ENCODE data around the gene OR2AG2. TPM values are rescaled to one million over a fixed set of nuclear protein-coding genes. Genes with fewer than 3 reads are reported as not detected.
A peak's percentile ranks its signal among the peaks of the same experiment; 100 is the strongest.

OR2AG2 gene
- total and polyA plus RNA-seq, 9 of the 15 experiments (the other 6 are each of a cell fraction or from before 2014, with no cell fraction given) = 0.15 to 0.91 (median 0.55) TPM

DNA sequence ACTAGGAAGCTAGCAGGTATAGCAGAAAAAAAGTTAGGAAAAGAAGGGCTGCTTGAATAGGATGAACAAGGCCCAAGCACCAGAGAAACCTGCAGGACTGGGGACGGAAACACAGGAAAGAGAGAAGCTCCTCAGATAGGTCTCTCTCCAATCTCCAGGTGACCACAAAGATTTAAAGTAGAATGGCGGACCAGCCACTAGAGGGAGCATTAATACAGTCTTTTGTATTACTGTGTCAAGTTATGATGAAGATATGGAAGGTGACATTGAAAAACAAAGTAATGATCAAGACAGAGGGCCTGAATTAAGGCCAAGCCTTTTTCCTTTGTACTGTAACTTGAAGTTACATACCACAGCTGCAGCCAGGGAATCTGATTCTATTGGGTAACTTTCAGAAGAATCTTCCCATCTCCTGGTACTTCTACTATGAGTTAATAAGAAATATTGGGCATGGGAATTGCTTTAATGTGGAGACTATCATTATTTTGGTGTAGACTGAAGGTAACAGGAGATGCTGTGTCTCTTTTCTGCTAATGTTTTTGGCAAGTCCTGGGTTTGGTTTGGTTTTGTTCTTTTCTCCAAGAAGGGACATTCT lies 33.8 kb downstream of the OR2AG2 start:
- Histone ChIP-seq H3K4me3 (no peak overlapping the region), H3K9ac (ENCODE audit: insufficient read depth in 1 of 2, low read depth in 2 of 2, low read length in 2 of 2) (no peak overlapping the region), H3K27ac (ENCODE audit: extremely low read depth, low read depth, low read length) (no peak overlapping the region), H4K20me1 (replicated peaks; ENCODE audit: control insufficient read depth, insufficient read depth, low read length) (no peaks in the 10 kb centered on the region), H2AFZ (ENCODE audit: low read depth, low read length) (no peak overlapping the region), H3K36me3 (ENCODE audit: control insufficient read depth, insufficient read depth, low read length) (no peaks in the 10 kb centered on the region), H3K4me1 (replicated peaks in 1 of 2; ENCODE audit: control insufficient read depth in 2 of 2, insufficient read depth in 2 of 2, low read length in 2 of 2) (peaks cover 0 to 1% of the 10 kb centered on the region in 2 experiments; a peak in 2 of 5 replicates), H3K79me2 (ENCODE audit: control insufficient read depth, insufficient read depth, low read length) (no peaks in the 10 kb centered on the region), H3K9me3 (replicated peaks; ENCODE audit: control insufficient read depth, insufficient read depth, low read depth, low read length) (no peaks in the 10 kb centered on the region), H3K9me1 (ENCODE audit: control insufficient read depth, insufficient read depth, low read length) (no peaks in the 10 kb centered on the region), H3K27me3 (ENCODE audit: control insufficient read depth in 2 of 2, insufficient read depth in 2 of 2, low read length in 2 of 2) (no peaks in the 10 kb centered on the region), H3K4me2 (ENCODE audit: insufficient read depth, low read length) (no peak overlapping the region)
- in situ Hi-C loops (cut with MboI) (no loop called here), intact Hi-C loops (cut with micrococcal nuclease) (loop anchor here (1.0 kb wide), 1 partner anchor 19 kb away; no protein-coding TSS in a partner anchor)
- DNase-seq (ENCODE audit: extremely low read depth in 1 of 4, low spot score in 3 of 4) (peak; percentile 51 to 80 (median 58)), FAIRE-seq (peak; percentile 86), ATAC-seq (peak; percentile 97)
- CTCF ChIA-PET (ENCODE audit: low intra/inter-chr PET ratio) = interaction anchor here (1.2 to 2.2 kb wide), 2 partner anchors 17 to 19 kb away, joined by 10 to 13 read pairs; no protein-coding TSS in a partner anchor
- no TSS peak for BruUV-seq (replicated peaks)
- POLR2A ChIA-PET = interaction anchor here (0.5 to 1.0 kb wide), 3 partner anchors 9 to 288 kb away, joined by 3 read pairs; no protein-coding TSS in a partner anchor
- 9% methylated on average over 2 of the region's 2 CpGs for WGBS (ENCODE audit: insufficient coverage, low coverage, missing lambda C conversion rate)
- TF ChIP-seq GABPB2 (CRISPR knock-in tag; conservative IDR thresholded peaks at IDR 0.05) (no peak), HEY1 (CRISPR knock-in tag; IDR thresholded peaks at IDR 0.05; ENCODE audit: borderline replicate concordance) (no peak), YBX1 (IDR thresholded peaks at IDR 0.05) (no peak), ZBED1 (IDR thresholded peaks at IDR 0.05) (no peak), ZNF77 (CRISPR knock-in tag; IDR thresholded peaks at IDR 0.05) (no peak), MEIS2 (IDR thresholded peaks at IDR 0.05; ENCODE audit: partially characterized antibody) (peak; percentile 45), SMC3 (conservative IDR thresholded peaks at IDR 0.05; ENCODE audit: insufficient read depth, low read depth, low read length) (peak; percentile 50; the same call in 1 of the 2 replicates), ZNF174 (CRISPR knock-in tag; IDR thresholded peaks at IDR 0.05) (no peak), RB1 (IDR thresholded peaks at IDR 0.05; ENCODE audit: low read depth) (0 out of 2 replicates have a peak, but pooled peaks have one; percentile 11), SP1 (CRISPR knock-in tag; IDR thresholded peaks at IDR 0.05) (no peak), TOE1 (IDR thresholded peaks at IDR 0.05; ENCODE audit: borderline replicate concordance) (no peak), TOE1 (CRISPR knock-in tag; IDR thresholded peaks at IDR 0.05; ENCODE audit: borderline replicate concordance, low read depth) (no peak), MTA1 (IDR thresholded peaks at IDR 0.05; ENCODE audit: borderline replicate concordance) (no peak)
- TF ChIP-seq, protein P1, sequence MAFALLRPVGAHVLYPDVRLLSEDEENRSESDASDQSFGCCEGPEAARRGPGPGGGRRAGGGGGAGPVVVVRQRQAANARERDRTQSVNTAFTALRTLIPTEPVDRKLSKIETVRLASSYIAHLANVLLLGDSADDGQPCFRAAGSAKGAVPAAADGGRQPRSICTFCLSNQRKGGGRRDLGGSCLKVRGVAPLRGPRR (CRISPR knock-in tag; IDR thresholded peaks at IDR 0.05) = no peak
- TF ChIP-seq, protein P2, sequence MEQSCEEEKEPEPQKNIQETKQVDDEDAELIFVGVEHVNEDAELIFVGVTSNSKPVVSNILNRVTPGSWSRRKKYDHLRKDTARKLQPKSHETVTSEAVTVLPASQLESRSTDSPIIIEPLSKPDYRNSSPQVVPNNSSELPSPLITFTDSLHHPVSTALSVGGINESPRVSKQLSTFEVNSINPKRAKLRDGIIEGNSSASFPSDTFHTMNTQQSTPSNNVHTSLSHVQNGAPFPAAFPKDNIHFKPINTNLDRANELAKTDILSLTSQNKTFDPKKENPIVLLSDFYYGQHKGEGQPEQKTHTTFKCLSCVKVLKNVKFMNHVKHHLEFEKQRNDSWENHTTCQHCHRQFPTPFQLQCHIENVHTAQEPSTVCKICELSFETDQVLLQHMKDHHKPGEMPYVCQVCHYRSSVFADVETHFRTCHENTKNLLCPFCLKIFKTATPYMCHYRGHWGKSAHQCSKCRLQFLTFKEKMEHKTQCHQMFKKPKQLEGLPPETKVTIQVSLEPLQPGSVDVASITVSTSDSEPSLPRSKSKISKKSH (CRISPR knock-in tag; IDR thresholded peaks at IDR 0.05) = no peak
- TF ChIP-seq, protein P3, sequence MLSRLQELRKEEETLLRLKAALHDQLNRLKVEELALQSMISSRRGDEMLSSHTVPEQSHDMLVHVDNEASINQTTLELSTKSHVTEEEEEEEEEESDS (CRISPR knock-in tag; IDR thresholded peaks at IDR 0.05) = no peak
- TF ChIP-seq, protein P4, sequence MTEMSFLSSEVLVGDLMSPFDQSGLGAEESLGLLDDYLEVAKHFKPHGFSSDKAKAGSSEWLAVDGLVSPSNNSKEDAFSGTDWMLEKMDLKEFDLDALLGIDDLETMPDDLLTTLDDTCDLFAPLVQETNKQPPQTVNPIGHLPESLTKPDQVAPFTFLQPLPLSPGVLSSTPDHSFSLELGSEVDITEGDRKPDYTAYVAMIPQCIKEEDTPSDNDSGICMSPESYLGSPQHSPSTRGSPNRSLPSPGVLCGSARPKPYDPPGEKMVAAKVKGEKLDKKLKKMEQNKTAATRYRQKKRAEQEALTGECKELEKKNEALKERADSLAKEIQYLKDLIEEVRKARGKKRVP (CRISPR knock-in tag; IDR thresholded peaks at IDR 0.05) = no peak
- TF ChIP-seq, protein P5, sequence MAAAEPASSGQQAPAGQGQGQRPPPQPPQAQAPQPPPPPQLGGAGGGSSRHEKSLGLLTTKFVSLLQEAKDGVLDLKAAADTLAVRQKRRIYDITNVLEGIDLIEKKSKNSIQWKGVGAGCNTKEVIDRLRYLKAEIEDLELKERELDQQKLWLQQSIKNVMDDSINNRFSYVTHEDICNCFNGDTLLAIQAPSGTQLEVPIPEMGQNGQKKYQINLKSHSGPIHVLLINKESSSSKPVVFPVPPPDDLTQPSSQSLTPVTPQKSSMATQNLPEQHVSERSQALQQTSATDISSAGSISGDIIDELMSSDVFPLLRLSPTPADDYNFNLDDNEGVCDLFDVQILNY (CRISPR knock-in tag; IDR thresholded peaks at IDR 0.05) = no peak

All from K562 (cell line).